Hepatocyte (in vitro differentiated cells): ENCODE measurements around the gene GSTA5. TPM values are rescaled to one million over a fixed set of nuclear protein-coding genes. Genes with fewer than 3 reads are reported as not detected.
"Not testable (repeated sequence)": the region's sequence is repeated elsewhere in the genome, so short reads cannot be mapped to it uniquely, and the experiment has no call there.

Experiments
- DNase-seq: peaks from one replicate; pipeline ENCODE4 v3.0.0-alpha.2; 2016; ENCODE audit warnings: low spot score
- H2AFZ ChIP-seq: fragments of 200-600 bp; sonication (generic); 2 replicates; pipeline ENCODE4 v1.6.0; 2016; ENCODE audit warnings: antibody characterized with exemption, mild to moderate bottlenecking
- H3K27ac ChIP-seq: fragments of 200-600 bp; sonication (generic); 2 replicates; pipeline ENCODE4 v1.5.1; 2016; ENCODE audit warnings: mild to moderate bottlenecking
- H3K27me3 ChIP-seq: fragments of 200-600 bp; sonication (generic); 2 replicates; pipeline ENCODE4 v1.6.1; 2016
- H3K36me3 ChIP-seq: fragments of 200-600 bp; sonication (generic); replicated peaks from 2 replicates; pipeline ENCODE4 v1.5.1; 2016; ENCODE audit warnings: low read depth; ENCODE audit not compliant: insufficient read depth
- H3K4me1 ChIP-seq: fragments of 200-600 bp; sonication (generic); 2 replicates; pipeline ENCODE4 v1.5.1; 2016; ENCODE audit warnings: mild to moderate bottlenecking, moderate library complexity; ENCODE audit not compliant: insufficient read depth
- H3K4me2 ChIP-seq: fragments of 200-600 bp; sonication (generic); 2 replicates; pipeline ENCODE4 v1.6.0; 2016
- H3K4me3 ChIP-seq: fragments of 200-600 bp; sonication (generic); 2 replicates; pipeline ENCODE4 v1.5.1; 2016; ENCODE audit warnings: mild to moderate bottlenecking
- H3K79me2 ChIP-seq: fragments of 200-600 bp; sonication (generic); 2 replicates; pipeline ENCODE4 v1.6.0; 2017; ENCODE audit warnings: mild to moderate bottlenecking
- H3K9me2 ChIP-seq: fragments of 200-600 bp; sonication (generic); replicated peaks from 2 replicates; pipeline ENCODE4 v1.6.0; 2017; ENCODE audit warnings: mild to moderate bottlenecking; ENCODE audit not compliant: insufficient read depth
- H3K9me3 ChIP-seq: fragments of 200-600 bp; sonication (generic); 2 replicates; pipeline ENCODE4 v1.5.1; 2016; ENCODE audit warnings: low read depth, mild to moderate bottlenecking
- H4K20me1 ChIP-seq: fragments of 200-600 bp; sonication (generic); 2 replicates; pipeline ENCODE4 v1.6.0; 2016; ENCODE audit warnings: mild to moderate bottlenecking; ENCODE audit not compliant: insufficient read depth, poor library complexity, severe bottlenecking
- CTCF ChIP-seq: fragments of 200-600 bp; sonication (generic); IDR thresholded peaks from 2 replicates; pipeline ENCODE4 v1.5.1; 2016; ENCODE audit warnings: antibody characterized with exemption, mild to moderate bottlenecking; ENCODE audit not compliant: poor library complexity
- EZH2 ChIP-seq: fragments of 200-600 bp; sonication (generic); IDR thresholded peaks from 2 replicates; pipeline ENCODE4 v1.6.1; 2016; ENCODE audit warnings: antibody characterized with exemption, mild to moderate bottlenecking, borderline replicate concordance
- EZH2phosphoT487 ChIP-seq: fragments of 200-600 bp; sonication (generic); IDR thresholded peaks from one replicate; pipeline ENCODE4 v1.6.1; 2018; ENCODE audit warnings: antibody characterized with exemption, mild to moderate bottlenecking, low read depth, moderate library complexity; ENCODE audit not compliant: unreplicated experiment, severe bottlenecking
- WGBS: methylation state at CpG from one replicate; pipeline ENCODE4 v1.1.6; 2016; ENCODE audit warnings: low lambda C conversion rate; ENCODE audit errors: missing lambda C conversion rate; 5-methylcytosine and 5-hydroxymethylcytosine counted together
- polyA plus RNA-seq: library from polyadenylated mRNA; unstranded; fragments of >200 nt; fragmentation: Nextera tagmentation; extraction: Ambion mirVana; gene quantifications from 2 replicates; pipeline ENCODE4 v1.2.1, GENCODE V29; 2016
- total RNA-seq: library from RNA; depleted of rRNA; stranded (reverse); fragments of >200 nt; gene quantifications from 2 replicates; pipeline ENCODE4 v1.2.3, GENCODE V29; 2014

GSTA5 gene
- total and polyA plus RNA-seq, 2 experiments from 2014 or later: not detected

- Histone ChIP-seq H4K20me1 (no peaks in the 10 kb centered on the region), H3K4me1 (peaks cover under 1% of the 10 kb centered on the region), H3K36me3 (no peaks in the 10 kb centered on the region), H3K27ac (peak overlapping the region; percentile 55), H3K27me3 (no peaks in the 10 kb centered on the region), H3K4me2 (no peak overlapping the region), H3K9me3 (no peaks in the 10 kb centered on the region), H3K79me2 (no peaks in the 10 kb centered on the region), H2AFZ (no peak overlapping the region), H3K4me3 (no peak overlapping the region), H3K9me2 (no peaks in the 10 kb centered on the region)
- no peak for DNase-seq
- WGBS: no CpG with 5 or more reads among the region's 1 CpG
- TF ChIP-seq EZH2phosphoT487 (no peak), EZH2 (no peak), CTCF (no peak)
These were observed 49.8 kb downstream of the GSTA5 start for GRCh38 chr6:52790861-52791260.

GRCh38 chr6:52789658-52790057 is 51.0 kb downstream of the GSTA5 start:
- H3K4me3 ChIP-seq, H3K4me2 ChIP-seq, H3K9me3 ChIP-seq, H3K9me2 ChIP-seq, H4K20me1 ChIP-seq, H3K27me3 ChIP-seq, H3K4me1 ChIP-seq, H2AFZ ChIP-seq, H3K36me3 ChIP-seq, DNase-seq, H3K79me2 ChIP-seq: not testable (repeated sequence)
- H3K27ac ChIP-seq: peak overlapping the region; percentile 74
- 85% methylated on average over 1 of the region's 1 CpG for WGBS

GRCh38 chr6:52788478-52788877 is 52.1 kb downstream of the GSTA5 start:
- Histone ChIP-seq H4K20me1 (no peaks in the 10 kb centered on the region), H3K4me1 (peaks cover 5% of the 10 kb centered on the region), H3K9me3 (no peaks in the 10 kb centered on the region), H3K79me2 (no peaks in the 10 kb centered on the region), H3K27ac (peak overlapping the region; percentile 70), H3K4me3 (no peak overlapping the region), H3K4me2 (peak overlapping the region; percentile 58), H2AFZ (no peak overlapping the region), H3K9me2 (no peaks in the 10 kb centered on the region), H3K27me3 (no peaks in the 10 kb centered on the region), H3K36me3 (no peaks in the 10 kb centered on the region)
- WGBS: 64% methylated on average over 3 of the region's 3 CpGs
- TF ChIP-seq CTCF (no peak), EZH2phosphoT487 (no peak), EZH2 (no peak)
- DNase-seq: peak; percentile 34

GRCh38 chr6:52787917-52788316 is 52.7 kb downstream of the GSTA5 start:
- H3K27me3 ChIP-seq: no peaks in the 10 kb centered on the region
- DNase-seq: peak; percentile 28
- no peaks in the 10 kb centered on the region for H3K79me2 ChIP-seq
- peak overlapping the region; percentile 70 for H3K27ac ChIP-seq
- no peaks in the 10 kb centered on the region for H4K20me1 ChIP-seq
- no peaks in the 10 kb centered on the region for H3K9me3 ChIP-seq
- no peaks in the 10 kb centered on the region for H3K9me2 ChIP-seq
- peaks cover 5% of the 10 kb centered on the region for H3K4me1 ChIP-seq
- H3K4me2 ChIP-seq: peak overlapping the region; percentile 58
- no peak overlapping the region for H3K4me3 ChIP-seq
- WGBS: 41% methylated on average over 3 of the region's 3 CpGs
- no peak for TF ChIP-seq EZH2
- H2AFZ ChIP-seq: no peak overlapping the region
- no peaks in the 10 kb centered on the region for H3K36me3 ChIP-seq
